ENCODE data around the gene ALK. TPM values are rescaled to one million over a fixed set of nuclear protein-coding genes. Genes with fewer than 3 reads are reported as not detected.

ALK gene
- total and polyA plus RNA-seq, 10 of the 15 experiments (the other 5 are each of a cell fraction or from before 2014, with no cell fraction given): 0.11 TPM; not detected in 9

DNA sequence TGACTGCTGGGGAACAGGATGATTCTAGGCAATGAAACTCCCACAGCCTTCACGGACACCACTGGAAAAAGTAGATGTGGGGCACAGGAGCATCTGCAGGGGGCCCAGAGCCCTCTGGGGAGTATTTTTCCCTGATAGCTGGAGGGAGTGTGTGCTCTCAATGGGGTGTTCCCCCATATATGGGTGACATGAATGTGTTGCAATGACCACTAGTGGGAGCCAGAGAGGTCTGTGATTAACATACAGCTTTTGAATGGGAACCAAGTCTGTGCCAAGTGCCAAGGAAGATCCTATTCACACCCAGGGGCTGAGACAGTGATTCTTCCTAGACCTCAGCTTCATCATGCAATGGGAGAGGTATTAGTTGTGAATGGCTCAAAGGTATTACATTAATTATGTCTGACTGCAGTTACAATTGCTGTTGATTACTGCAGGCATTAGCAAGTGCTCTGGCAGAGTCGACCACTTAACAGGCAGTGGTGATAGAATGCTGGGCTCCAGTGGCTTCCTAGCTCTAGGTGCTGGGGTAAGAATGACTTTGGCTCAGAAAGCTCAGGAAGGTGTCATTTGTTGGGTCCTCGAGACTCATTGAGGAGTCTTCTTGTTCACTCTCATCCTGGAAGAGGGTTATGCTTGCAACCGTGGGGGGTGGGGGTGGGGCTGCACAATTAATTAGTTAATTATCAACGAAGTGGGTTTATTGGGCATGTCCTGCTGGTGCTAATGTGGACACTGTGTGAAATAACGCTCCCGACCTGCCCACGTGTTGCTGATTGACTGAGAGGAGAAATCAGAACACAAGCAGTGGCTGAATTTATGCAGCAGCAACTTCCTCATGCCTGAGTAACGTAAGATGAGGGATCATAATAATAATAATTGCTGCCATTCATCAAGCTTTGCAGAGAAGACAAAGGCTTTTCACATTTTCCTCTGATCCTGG lies 612.0 kb downstream of the ALK start (continued):
- TF ChIP-seq NFIC (IDR thresholded peaks at IDR 0.05; ENCODE audit: low read depth, low read length): no peak
- TF ChIP-seq, protein P1, sequence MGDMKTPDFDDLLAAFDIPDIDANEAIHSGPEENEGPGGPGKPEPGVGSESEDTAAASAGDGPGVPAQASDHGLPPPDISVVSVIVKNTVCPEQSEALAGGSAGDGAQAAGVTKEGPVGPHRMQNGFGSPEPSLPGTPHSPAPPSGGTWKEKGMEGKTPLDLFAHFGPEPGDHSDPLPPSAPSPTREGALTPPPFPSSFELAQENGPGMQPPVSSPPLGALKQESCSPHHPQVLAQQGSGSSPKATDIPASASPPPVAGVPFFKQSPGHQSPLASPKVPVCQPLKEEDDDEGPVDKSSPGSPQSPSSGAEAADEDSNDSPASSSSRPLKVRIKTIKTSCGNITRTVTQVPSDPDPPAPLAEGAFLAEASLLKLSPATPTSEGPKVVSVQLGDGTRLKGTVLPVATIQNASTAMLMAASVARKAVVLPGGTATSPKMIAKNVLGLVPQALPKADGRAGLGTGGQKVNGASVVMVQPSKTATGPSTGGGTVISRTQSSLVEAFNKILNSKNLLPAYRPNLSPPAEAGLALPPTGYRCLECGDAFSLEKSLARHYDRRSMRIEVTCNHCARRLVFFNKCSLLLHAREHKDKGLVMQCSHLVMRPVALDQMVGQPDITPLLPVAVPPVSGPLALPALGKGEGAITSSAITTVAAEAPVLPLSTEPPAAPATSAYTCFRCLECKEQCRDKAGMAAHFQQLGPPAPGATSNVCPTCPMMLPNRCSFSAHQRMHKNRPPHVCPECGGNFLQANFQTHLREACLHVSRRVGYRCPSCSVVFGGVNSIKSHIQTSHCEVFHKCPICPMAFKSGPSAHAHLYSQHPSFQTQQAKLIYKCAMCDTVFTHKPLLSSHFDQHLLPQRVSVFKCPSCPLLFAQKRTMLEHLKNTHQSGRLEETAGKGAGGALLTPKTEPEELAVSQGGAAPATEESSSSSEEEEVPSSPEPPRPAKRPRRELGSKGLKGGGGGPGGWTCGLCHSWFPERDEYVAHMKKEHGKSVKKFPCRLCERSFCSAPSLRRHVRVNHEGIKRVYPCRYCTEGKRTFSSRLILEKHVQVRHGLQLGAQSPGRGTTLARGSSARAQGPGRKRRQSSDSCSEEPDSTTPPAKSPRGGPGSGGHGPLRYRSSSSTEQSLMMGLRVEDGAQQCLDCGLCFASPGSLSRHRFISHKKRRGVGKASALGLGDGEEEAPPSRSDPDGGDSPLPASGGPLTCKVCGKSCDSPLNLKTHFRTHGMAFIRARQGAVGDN (IDR thresholded peaks at IDR 0.05): no peak
- TF ChIP-seq, protein P2, sequence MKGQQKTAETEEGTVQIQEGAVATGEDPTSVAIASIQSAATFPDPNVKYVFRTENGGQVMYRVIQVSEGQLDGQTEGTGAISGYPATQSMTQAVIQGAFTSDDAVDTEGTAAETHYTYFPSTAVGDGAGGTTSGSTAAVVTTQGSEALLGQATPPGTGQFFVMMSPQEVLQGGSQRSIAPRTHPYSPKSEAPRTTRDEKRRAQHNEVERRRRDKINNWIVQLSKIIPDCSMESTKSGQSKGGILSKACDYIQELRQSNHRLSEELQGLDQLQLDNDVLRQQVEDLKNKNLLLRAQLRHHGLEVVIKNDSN (IDR thresholded peaks at IDR 0.05; ENCODE audit: borderline replicate concordance, extremely low read length, insufficient read depth, low read depth, low read length): no peak
- TF ChIP-seq YBX1 (IDR thresholded peaks at IDR 0.05): no peak
- TF ChIP-seq, protein P3, sequence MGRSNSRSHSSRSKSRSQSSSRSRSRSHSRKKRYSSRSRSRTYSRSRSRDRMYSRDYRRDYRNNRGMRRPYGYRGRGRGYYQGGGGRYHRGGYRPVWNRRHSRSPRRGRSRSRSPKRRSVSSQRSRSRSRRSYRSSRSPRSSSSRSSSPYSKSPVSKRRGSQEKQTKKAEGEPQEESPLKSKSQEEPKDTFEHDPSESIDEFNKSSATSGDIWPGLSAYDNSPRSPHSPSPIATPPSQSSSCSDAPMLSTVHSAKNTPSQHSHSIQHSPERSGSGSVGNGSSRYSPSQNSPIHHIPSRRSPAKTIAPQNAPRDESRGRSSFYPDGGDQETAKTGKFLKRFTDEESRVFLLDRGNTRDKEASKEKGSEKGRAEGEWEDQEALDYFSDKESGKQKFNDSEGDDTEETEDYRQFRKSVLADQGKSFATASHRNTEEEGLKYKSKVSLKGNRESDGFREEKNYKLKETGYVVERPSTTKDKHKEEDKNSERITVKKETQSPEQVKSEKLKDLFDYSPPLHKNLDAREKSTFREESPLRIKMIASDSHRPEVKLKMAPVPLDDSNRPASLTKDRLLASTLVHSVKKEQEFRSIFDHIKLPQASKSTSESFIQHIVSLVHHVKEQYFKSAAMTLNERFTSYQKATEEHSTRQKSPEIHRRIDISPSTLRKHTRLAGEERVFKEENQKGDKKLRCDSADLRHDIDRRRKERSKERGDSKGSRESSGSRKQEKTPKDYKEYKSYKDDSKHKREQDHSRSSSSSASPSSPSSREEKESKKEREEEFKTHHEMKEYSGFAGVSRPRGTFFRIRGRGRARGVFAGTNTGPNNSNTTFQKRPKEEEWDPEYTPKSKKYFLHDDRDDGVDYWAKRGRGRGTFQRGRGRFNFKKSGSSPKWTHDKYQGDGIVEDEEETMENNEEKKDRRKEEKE (IDR thresholded peaks at IDR 0.05): no peak
- no peak for TF ChIP-seq NR2F1 (conservative IDR thresholded peaks at IDR 0.05)
- TF ChIP-seq POU2F2 (IDR thresholded peaks at IDR 0.05; ENCODE audit: borderline replicate concordance, low read depth, low read length): 0 out of 3 replicates have a peak, but pooled peaks have one; percentile 19
- no peak for TF ChIP-seq BMI1 (IDR thresholded peaks at IDR 0.05; ENCODE audit: borderline replicate concordance)
- TF ChIP-seq SMC3 (IDR thresholded peaks at IDR 0.05; ENCODE audit: borderline replicate concordance, low read length): peak; percentile 75; the same call in 1 of the 2 replicates
- TF ChIP-seq SUPT20H (IDR thresholded peaks at IDR 0.05; ENCODE audit: borderline replicate concordance, control insufficient read depth, low read depth, low read length): no peak
- TF ChIP-seq YY1 (IDR thresholded peaks at IDR 0.05; ENCODE audit: low read depth, low read length): peak; percentile 41; the same call in 1 of the 2 replicates
- peak; percentile 69 for TF ChIP-seq RAD21 (IDR thresholded peaks at IDR 0.05; ENCODE audit: insufficient read depth, low read depth, low read length)
- no peak for TF ChIP-seq NFYB (IDR thresholded peaks at IDR 0.05; ENCODE audit: insufficient read depth, low read depth, low read length)
- no peak for TF ChIP-seq CEBPB (IDR thresholded peaks at IDR 0.05; ENCODE audit: borderline replicate concordance in 1 of 2, low read depth in 2 of 2, low read length in 2 of 2)
- TF ChIP-seq RUNX3 (IDR thresholded peaks at IDR 0.05; ENCODE audit: low read length): 0 out of 2 replicates have a peak, but pooled peaks have one; percentile 15
- TF ChIP-seq, protein P4, sequence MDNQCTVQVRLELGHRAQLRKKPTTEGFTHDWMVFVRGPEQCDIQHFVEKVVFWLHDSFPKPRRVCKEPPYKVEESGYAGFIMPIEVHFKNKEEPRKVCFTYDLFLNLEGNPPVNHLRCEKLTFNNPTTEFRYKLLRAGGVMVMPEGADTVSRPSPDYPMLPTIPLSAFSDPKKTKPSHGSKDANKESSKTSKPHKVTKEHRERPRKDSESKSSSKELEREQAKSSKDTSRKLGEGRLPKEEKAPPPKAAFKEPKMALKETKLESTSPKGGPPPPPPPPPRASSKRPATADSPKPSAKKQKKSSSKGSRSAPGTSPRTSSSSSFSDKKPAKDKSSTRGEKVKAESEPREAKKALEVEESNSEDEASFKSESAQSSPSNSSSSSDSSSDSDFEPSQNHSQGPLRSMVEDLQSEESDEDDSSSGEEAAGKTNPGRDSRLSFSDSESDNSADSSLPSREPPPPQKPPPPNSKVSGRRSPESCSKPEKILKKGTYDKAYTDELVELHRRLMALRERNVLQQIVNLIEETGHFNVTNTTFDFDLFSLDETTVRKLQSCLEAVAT (IDR thresholded peaks at IDR 0.05): no peak
- no peak for TF ChIP-seq HDAC6 (IDR thresholded peaks at IDR 0.05; ENCODE audit: unreplicated experiment)
- TF ChIP-seq ZSCAN29 (IDR thresholded peaks at IDR 0.05): no peak
- TF ChIP-seq ZNF274 (IDR thresholded peaks at IDR 0.05; ENCODE audit: insufficient read depth, insufficient read length): no peak

All from GM12878 (cell line).